ENCODE measurements around the gene RPS6KA4. TPM values are rescaled to one million over a fixed set of nuclear protein-coding genes. Genes with fewer than 3 reads are reported as not detected.

Gene RPS6KA4
- total RNA-seq, 1 donor from 2014 or later = 18.7 TPM

DNA sequence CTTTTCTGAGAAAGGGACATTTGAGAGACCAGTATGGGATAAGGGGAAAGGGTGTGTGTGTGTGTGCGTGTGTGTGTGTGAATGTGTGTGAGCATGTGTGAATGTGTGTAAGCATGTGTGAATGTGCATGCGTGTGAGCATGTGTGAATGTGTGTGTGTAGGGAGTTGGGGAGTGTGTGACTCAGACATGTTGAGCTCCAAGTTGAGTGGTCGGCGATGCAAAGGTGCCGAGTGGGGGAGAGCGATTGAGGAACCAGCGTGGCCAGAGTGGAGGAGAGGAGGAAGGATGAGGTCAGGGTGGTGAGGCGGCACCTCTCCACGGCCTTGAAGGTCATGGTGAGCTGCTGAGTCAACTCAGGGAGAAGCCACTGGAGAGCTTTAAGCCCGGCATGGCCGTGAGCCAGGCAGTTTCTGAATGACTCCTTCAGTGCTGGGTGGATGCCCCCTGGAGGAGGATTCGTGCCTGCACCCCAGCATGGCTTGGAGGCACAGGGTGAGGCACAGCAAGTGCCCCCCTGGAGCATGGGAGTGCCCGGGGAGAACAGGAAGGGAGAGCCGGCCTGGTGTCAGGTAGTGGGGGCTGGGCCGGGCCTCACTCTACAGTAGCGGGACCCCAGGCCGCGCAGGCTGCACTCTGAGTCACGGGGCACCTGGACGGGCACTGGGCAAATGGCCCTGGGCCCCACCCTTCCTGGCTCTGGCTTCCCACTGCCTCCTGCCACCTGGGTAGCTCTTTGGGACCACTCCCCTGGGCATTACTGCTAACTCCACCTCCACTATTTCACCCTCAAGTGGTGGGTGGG, 27.2 kb upstream of the RPS6KA4 start:
- no peak overlapping the region for H3K4me3 Mint-ChIP-seq (ENCODE audit: low read depth)
- H3K9me3 Mint-ChIP-seq (ENCODE audit: low read depth) = no peaks in the 10 kb centered on the region
- no peak overlapping the region for H3K27ac Mint-ChIP-seq
- TF ChIP-seq, protein P1, sequence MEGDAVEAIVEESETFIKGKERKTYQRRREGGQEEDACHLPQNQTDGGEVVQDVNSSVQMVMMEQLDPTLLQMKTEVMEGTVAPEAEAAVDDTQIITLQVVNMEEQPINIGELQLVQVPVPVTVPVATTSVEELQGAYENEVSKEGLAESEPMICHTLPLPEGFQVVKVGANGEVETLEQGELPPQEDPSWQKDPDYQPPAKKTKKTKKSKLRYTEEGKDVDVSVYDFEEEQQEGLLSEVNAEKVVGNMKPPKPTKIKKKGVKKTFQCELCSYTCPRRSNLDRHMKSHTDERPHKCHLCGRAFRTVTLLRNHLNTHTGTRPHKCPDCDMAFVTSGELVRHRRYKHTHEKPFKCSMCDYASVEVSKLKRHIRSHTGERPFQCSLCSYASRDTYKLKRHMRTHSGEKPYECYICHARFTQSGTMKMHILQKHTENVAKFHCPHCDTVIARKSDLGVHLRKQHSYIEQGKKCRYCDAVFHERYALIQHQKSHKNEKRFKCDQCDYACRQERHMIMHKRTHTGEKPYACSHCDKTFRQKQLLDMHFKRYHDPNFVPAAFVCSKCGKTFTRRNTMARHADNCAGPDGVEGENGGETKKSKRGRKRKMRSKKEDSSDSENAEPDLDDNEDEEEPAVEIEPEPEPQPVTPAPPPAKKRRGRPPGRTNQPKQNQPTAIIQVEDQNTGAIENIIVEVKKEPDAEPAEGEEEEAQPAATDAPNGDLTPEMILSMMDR (IDR thresholded peaks at IDR 0.05; ENCODE audit: unreplicated experiment) = peak; percentile 45
- no peak for DNase-seq (ENCODE audit: low spot score, unreplicated experiment)
- H3K36me3 Mint-ChIP-seq (ENCODE audit: insufficient read depth) = no peaks in the 10 kb centered on the region
- peaks cover 14% of the 10 kb centered on the region for H3K27me3 Mint-ChIP-seq
- H3K4me1 Mint-ChIP-seq (ENCODE audit: low read depth) = peaks cover 5% of the 10 kb centered on the region

DNA sequence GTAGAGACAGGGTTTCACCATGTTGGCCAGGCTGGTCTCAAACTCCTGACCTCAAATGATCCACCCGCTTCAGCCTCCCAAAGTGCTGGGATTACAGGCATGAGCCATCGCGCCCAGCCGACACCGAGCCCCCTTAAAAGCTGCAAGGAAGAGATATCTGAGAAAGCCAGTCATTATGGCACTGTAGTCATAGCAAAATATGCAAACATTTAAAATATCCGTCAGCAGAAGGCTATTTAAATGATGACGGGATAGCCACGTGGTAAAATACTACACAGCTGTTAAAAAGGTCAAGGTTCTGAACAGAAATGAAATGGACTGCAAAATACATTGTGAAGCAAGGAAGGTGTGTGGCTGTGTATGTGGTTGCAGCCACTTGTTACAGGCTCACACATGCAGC, 25.4 kb upstream of the RPS6KA4 start:
- peaks cover 15% of the 10 kb centered on the region for H3K27me3 Mint-ChIP-seq
- no peak for DNase-seq (ENCODE audit: low spot score, unreplicated experiment)
- no peaks in the 10 kb centered on the region for H3K36me3 Mint-ChIP-seq (ENCODE audit: insufficient read depth)
- H3K27ac Mint-ChIP-seq = no peak overlapping the region
- no peaks in the 10 kb centered on the region for H3K9me3 Mint-ChIP-seq (ENCODE audit: low read depth)
- TF ChIP-seq, protein P1 (IDR thresholded peaks at IDR 0.05; ENCODE audit: unreplicated experiment) = no peak
- H3K4me1 Mint-ChIP-seq (ENCODE audit: low read depth) = peaks cover 5% of the 10 kb centered on the region
- no peak overlapping the region for H3K4me3 Mint-ChIP-seq (ENCODE audit: low read depth)

DNA sequence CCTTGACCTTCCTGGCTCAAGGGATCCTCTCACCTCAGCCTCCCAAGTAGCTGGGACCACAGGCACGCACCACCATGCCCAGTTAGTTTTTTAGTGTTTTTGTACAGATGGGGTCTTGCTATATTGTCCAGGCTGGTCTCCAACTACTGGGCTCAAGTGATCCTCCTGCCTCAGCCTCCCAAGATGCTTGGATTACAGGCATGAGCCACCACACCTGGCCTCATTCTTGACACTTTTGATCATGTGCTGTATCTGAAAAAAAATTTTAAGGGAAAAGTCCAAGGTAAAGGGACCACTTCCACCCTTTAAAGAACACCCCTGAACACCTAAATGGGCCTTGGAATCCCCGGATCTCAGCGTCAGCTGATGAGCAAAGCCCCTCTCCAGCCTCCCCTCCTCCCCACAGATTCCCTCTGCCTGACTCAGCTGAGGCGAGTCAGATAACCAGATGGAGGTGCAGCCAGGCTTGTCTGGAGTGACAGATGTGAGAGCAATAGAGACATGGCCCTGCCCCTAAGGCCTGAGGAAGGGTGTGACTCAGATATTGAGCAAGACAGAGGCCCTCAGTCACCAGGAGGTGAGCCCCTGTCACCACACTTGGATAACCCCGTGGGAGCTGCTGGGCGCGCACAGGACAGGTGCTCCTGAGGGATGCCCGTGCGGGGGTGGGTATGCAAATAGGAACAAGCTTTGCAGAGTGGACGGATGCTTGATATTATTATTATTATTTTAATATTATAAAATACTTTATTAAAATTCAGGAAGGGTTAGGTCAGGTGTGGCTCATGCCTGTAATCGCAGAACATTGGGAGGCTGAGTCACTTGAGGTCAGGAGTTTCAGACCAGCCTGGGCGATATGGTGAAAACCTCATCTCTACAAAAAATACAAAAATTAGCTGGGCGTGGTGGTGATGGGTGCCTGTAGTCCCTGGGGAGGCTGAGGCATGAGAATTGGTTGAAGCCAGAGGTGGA, 23.9 kb upstream of the RPS6KA4 start:
- peaks cover 19% of the 10 kb centered on the region for H3K27me3 Mint-ChIP-seq
- H3K27ac Mint-ChIP-seq = peak overlapping the region; percentile 37
- H3K4me3 Mint-ChIP-seq (ENCODE audit: low read depth) = no peak overlapping the region
- H3K4me1 Mint-ChIP-seq (ENCODE audit: low read depth) = peaks cover 5% of the 10 kb centered on the region
- TF ChIP-seq, protein P1 (IDR thresholded peaks at IDR 0.05; ENCODE audit: unreplicated experiment) = no peak
- H3K36me3 Mint-ChIP-seq (ENCODE audit: insufficient read depth) = no peaks in the 10 kb centered on the region
- H3K9me3 Mint-ChIP-seq (ENCODE audit: low read depth) = no peaks in the 10 kb centered on the region
- peak; percentile 44 for DNase-seq (ENCODE audit: low spot score, unreplicated experiment)

DNA sequence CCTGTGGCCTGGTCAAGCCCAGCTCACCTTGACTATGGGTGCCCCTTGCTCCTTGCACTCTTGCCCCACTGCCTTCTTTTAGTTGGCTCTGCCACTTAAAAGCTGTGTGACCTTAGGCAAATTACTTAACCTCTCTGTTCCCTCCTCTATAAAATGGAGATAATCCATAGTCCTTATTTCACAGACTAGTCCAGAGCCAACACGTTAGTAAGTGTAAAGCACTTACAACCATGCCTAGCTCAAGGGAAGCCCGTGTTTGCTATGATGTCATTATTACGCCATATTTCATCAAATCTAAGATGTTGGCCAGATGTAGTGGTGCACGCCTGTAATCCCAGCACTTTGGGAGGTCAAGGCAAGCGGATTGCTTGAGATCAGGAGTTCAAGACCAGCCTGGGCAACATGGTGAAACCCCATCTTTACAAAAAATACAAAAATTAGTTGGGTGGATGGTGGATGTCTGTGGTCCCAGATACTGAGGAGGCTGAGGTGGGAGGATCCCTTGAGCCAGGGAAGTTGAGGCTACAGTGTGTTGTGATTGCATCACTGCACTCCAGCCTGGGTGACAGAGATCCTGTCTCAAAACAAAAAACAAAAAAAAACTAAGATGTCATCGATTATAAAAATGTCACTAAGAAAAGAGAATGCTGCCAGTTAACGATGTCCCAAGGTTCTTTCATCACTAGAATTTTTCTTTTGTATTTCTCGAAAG, 21.3 kb upstream of the RPS6KA4 start:
- H3K27me3 Mint-ChIP-seq = peaks cover 28% of the 10 kb centered on the region
- H3K4me3 Mint-ChIP-seq (ENCODE audit: low read depth) = no peak overlapping the region
- peaks cover 5% of the 10 kb centered on the region for H3K4me1 Mint-ChIP-seq (ENCODE audit: low read depth)
- no peaks in the 10 kb centered on the region for H3K9me3 Mint-ChIP-seq (ENCODE audit: low read depth)
- H3K27ac Mint-ChIP-seq = no peak overlapping the region
- TF ChIP-seq, protein P1 (IDR thresholded peaks at IDR 0.05; ENCODE audit: unreplicated experiment) = no peak
- H3K36me3 Mint-ChIP-seq (ENCODE audit: insufficient read depth) = no peaks in the 10 kb centered on the region
- DNase-seq (ENCODE audit: low spot score, unreplicated experiment) = no peak

DNA sequence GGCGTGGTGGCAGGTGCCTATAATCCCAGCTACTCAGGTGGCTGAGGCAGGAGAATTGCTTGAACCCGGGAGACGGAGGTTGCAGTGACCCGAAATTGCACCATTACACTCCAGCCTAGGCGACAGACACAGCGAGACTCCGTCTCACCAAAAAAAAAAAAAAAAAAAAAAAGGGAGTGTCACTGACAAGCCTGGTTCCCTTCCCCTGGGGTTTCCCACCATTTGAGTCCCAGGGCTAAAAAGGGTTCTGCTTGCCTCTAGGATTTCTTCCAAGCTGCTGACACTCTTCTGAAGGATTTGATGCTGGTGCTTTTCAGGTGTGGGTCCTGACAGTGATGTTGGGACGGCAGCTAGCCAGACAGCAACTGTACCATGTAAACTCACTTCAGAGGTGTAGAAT, 20.2 kb upstream of the RPS6KA4 start:
- H3K9me3 Mint-ChIP-seq (ENCODE audit: low read depth) = no peaks in the 10 kb centered on the region
- H3K27ac Mint-ChIP-seq = no peak overlapping the region
- peaks cover 28% of the 10 kb centered on the region for H3K27me3 Mint-ChIP-seq
- no peak overlapping the region for H3K4me3 Mint-ChIP-seq (ENCODE audit: low read depth)
- no peaks in the 10 kb centered on the region for H3K36me3 Mint-ChIP-seq (ENCODE audit: insufficient read depth)
- TF ChIP-seq, protein P1 (IDR thresholded peaks at IDR 0.05; ENCODE audit: unreplicated experiment) = no peak
- H3K4me1 Mint-ChIP-seq (ENCODE audit: low read depth) = peaks cover 5% of the 10 kb centered on the region
- DNase-seq (ENCODE audit: low spot score, unreplicated experiment) = no peak
